Measurements from ENCODE around the gene BIRC7. TPM values are rescaled to one million over a fixed set of nuclear protein-coding genes. Genes with fewer than 3 reads are reported as not detected.

The BIRC7 gene
- total RNA-seq, 2 donors from 2014 or later: not detected

MicroRNAs within 50 kb of the gene (microRNA counts, 767-probe panel; counts per million panel counts)
- 0 to 736 counts per million in 2 donors for microRNA hsa-miR-3196

Small RNAs within 50 kb of the gene (microRNA-seq; reads per million reads assigned to microRNA genes)
- gene MIR3196 (ENCODE audit: borderline number of aligned reads in 2 of 2, borderline replicate concordance in 2 of 2): 0 reads per million in 2 donors
- 0.45 to 0.93 reads per million in 2 donors for gene MIR4326 (ENCODE audit: borderline number of aligned reads in 2 of 2, borderline replicate concordance in 2 of 2)

Small RNAs within 50 kb of the gene (small RNA-seq; reads per million reads assigned to genes)
- not detected for gene MIR3196
- not detected for gene MIR4326

Other genes starting within 250 kb of the BIRC7 start
- gene BHLHE23, start 228.9 kb upstream of the BIRC7 start, total RNA-seq: not detected
- 10 to 100 TPM; 15.8 to 16.2 TPM for gene YTHDF1, start 19.8 kb upstream of the BIRC7 start, total RNA-seq
- gene NKAIN4, start 18.6 kb downstream of the BIRC7 start, total RNA-seq: not detected
- 100 to 1,000 TPM in 1 of 2 donors, 10 to 100 TPM in 1; 52.7 to 162 TPM for gene ARFGAP1, start 36.9 kb downstream of the BIRC7 start, total RNA-seq
- not detected for gene COL20A1, start 57.3 kb downstream of the BIRC7 start, total RNA-seq
- not detected for gene CHRNA4, start 125.4 kb downstream of the BIRC7 start, total RNA-seq
- 1 to 10 TPM; 1.8 to 3.0 TPM for gene KCNQ2, start 236.8 kb downstream of the BIRC7 start, total RNA-seq